Measurements from ENCODE around the gene RRAGD.

The RRAGD gene

GRCh38 chr6:89412071-89413005 lies at the start of gene RRAGD:
TSS of gene RRAGD (minus strand) at chr6:89412273. CDS start at chr6:89411993, 280 bp downstream.
- DNase-seq = peak; percentile 78

GRCh38 chr6:89460713-89461112 lies 48.6 kb upstream of the RRAGD start:
- DNase-seq = no peak

GRCh38 chr6:89459501-89459900 lies 47.4 kb upstream of the RRAGD start:
- DNase-seq = no peak

GRCh38 chr6:89458704-89459103 lies 46.6 kb upstream of the RRAGD start:
- DNase-seq = no peak

GRCh38 chr6:89454300-89454699 lies 42.2 kb upstream of the RRAGD start:
- no peak for DNase-seq

GRCh38 chr6:89452281-89452680 lies 40.2 kb upstream of the RRAGD start:
- DNase-seq = no peak

- no peak for DNase-seq
These were observed 37.1 kb upstream of the RRAGD start for GRCh38 chr6:89449193-89449592.

- DNase-seq = no peak
These were observed 31.6 kb upstream of the RRAGD start for GRCh38 chr6:89443658-89444057.

- no peak for DNase-seq
These were observed 28.1 kb upstream of the RRAGD start for GRCh38 chr6:89440200-89440599.

- no peak for DNase-seq
These were observed 26.9 kb upstream of the RRAGD start for GRCh38 chr6:89439014-89439413.

GRCh38 chr6:89438248-89438647 lies 26.2 kb upstream of the RRAGD start:
- DNase-seq = no peak

GRCh38 chr6:89436226-89436625 lies 24.2 kb upstream of the RRAGD start:
- DNase-seq = no peak

- DNase-seq = no peak
These were observed 22.9 kb upstream of the RRAGD start for GRCh38 chr6:89434954-89435353.

- no peak for DNase-seq
These were observed 22.1 kb upstream of the RRAGD start for GRCh38 chr6:89434150-89434499.

GRCh38 chr6:89433252-89434149 lies 21.4 kb upstream of the RRAGD start:
- DNase-seq = peak; percentile 34

GRCh38 chr6:89432875-89433251 lies 20.8 kb upstream of the RRAGD start, which contains the start of gene ANKRD6:
TSS of gene ANKRD6 (plus strand) at chr6:89433152. CDS start at chr6:89566977, 133,825 bp downstream.
- peak; percentile 77 for DNase-seq

GRCh38 chr6:89430201-89430962 lies 18.3 kb upstream of the RRAGD start:
- no peak for DNase-seq

- DNase-seq = no peak
These were observed 4.7 kb upstream of the RRAGD start for GRCh38 chr6:89416796-89417195.

- DNase-seq = no peak
These were observed 3.1 kb upstream of the RRAGD start for GRCh38 chr6:89415185-89415584.

- no peak for DNase-seq
These were observed 2.1 kb upstream of the RRAGD start for GRCh38 chr6:89414215-89414614.

GRCh38 chr6:89413006-89413400 lies 930 bp upstream of the RRAGD start:
- DNase-seq = no peak

GRCh38 chr6:89411145-89412070 lies 665 bp downstream of the RRAGD start:
- DNase-seq = peak; percentile 55
